GM18867 (cell line): ENCODE measurements around the gene C20orf204.

Source experiments
- ATAC-seq: cut with Tn5 transposase; IDR thresholded peaks from one replicate; pipeline ENCODE4 v1.9.1; 2021; ENCODE audit warnings: mild to moderate bottlenecking, moderate library complexity; ENCODE audit not compliant: unreplicated experiment

C20orf204 gene

DNA sequence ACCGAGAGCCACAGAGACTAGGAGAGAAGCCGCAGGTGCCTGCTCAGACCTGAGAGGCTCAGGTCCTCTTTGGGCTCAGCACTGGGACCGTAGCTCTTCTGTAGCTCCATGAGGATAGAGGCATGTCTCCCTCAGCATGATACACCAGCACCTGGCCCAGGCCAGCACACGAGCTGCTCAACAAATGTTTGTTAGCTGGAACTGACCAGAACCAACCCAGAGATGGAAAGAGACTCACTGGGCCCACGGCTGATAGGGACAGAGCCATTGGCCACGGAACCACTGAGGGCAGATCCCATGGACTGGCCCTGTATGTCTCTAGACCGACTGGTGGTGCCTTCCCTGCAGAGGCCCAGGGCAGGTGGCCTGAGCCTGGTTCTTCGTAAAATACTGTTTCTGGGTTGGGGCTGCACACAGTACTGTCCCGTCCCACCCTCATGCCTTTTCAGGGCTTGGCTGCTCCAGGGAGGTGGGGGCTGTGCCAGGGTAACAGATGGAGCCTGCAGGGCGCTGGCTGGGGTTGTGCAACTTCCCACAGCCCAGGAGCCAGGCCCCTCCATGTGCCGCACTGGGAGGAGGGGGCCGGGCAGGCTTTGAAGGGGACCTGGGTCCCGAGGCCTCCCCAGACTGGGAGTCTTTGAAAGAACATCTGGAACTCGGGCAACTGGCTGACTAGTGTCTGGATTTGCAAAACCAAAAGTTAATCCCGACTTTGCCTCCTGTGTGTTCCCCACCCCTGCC lies 5.2 kb downstream of the C20orf204 start:
- ATAC-seq, result no peak

DNA sequence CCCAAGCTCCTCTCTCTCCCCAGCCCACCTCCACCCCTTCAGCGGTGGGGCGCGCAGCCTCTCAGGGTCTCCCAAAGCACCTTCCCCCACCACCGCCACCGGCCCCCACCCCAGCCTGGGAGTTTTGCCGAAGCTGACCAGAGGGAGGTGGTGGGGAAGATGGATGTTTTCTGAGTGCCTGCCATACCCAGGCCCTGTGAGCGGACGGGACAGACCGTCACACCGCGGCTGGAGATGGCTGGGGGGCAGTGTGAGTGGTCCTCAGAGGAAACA lies 5.7 kb downstream of the C20orf204 start:
- ATAC-seq, result no peak

DNA sequence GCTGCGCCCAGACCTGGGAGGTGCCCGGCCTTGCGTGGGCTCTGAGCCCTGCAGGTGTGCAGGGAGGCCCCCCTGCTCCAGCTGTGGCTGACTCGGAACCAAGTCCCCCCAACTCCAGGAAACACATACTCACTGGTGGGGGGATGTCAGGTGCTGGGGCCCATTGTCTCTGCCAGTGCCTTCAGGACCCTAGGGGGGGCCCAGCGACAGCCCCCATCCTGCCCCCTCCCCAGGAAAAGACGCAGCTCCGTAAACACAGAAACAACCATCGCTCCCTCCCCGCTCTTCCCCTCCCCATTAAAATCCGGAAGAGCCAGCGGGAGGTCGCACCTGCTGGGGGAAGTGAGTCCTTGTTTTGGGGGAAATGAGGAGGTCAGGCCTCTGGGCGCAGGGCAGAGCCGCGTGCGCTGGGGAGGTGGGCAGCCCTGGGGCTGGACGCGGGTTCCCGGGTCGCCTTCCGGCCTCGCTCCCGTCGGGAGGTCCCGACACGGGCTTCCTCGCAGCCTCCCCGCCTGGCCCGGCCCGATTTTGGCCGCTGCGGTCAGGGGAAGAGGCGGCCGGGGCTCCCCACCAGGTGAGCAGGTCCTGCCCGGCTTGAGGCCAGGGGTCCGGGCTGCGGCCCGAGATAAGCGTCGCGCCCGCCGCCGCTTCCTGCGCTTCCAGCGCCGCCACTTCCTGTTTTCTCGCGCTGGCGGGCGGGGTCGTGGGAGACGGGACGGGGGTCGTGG lies 6.2 kb downstream of the C20orf204 start:
- no peak for ATAC-seq

DNA sequence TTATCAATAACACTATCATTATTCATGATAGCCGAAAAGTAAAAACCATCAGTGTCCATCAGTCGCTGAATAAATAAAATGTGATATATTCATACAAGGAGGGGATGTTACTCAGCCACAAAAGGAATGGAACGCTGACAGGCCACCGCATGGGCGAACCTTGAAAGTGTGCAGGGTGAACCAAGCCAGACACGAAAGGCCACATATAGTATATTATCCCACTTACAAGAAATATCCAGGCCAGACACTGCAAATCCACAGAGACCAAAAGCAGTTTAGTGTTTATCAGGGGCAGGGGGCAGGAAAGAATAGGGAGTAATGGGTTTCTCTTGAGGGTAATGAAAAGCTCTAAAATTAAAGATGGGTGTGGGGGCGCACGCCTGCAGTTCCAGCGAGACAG lies 7.8 kb downstream of the C20orf204 start:
- ATAC-seq, result no peak

DNA sequence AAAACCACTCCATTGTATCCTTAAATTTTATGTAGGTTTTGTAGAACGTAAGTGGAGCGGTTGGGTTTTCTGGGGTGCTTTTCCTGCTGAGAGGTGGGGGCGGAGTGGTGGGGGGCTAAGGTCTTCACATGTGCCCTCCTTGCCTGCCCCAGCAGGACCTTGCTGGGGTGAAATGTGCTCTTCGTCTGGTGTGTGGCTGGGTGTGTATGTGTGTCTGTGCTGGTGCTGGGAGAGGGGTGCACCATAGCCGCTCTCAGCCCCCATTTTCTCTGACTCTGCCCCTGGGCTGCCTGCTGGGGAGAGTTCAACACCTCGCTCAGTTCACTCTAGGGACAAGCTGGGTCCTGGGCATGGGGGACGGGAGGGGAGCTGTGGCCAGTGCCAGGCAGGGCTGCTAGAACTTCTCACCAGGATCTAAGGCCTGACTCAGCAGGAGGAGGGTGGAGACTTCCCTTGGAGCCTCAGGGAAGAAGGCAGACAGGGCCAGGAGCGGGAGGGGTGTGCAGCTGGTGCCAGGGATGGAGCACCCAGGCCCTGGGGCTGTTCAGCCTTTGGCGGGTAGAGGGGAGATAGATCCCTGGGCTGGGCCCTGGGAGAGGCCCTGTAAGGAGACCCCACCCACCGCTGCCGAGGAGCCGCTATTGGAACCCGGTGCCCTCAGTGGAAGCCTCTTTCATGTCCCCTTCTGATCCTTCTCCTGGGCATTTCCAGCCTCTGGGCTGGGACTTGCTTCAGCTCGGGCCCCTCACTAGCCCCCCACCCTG lies 8.7 kb downstream of the C20orf204 start:
- no peak for ATAC-seq

DNA sequence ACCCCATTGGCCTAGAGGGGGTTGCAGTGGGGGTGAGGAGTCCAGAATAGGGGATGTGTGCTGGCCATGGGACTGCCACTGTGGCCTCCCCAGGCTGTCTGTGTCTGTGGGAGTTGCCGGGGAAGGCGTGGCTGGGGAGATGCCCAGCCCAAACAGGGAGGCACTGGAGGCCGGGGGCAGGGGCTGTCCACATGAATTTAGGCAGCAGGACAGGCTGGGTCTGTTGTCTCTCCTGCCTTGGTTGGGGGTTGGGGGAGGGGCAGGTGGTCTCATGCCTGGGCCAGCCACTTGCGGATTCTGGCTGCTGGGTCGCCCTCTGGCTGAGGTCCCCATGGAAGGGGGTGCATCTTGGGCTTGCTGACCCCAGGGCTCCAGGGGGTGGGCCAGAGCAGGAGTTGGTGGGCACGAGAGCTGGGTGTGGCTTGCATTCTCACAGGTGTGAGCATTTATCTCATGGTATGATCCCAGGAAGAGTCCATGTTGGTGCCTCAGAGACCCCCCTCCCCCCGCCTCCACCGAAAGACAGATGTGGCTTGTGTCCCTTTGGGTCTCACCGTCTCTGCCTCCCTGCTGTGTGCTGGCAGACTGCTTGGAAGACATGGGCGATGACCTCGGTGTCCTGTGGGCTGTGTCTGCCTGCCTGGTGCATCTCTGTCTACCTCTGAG lies 9.5 kb downstream of the C20orf204 start:
- no peak for ATAC-seq

DNA sequence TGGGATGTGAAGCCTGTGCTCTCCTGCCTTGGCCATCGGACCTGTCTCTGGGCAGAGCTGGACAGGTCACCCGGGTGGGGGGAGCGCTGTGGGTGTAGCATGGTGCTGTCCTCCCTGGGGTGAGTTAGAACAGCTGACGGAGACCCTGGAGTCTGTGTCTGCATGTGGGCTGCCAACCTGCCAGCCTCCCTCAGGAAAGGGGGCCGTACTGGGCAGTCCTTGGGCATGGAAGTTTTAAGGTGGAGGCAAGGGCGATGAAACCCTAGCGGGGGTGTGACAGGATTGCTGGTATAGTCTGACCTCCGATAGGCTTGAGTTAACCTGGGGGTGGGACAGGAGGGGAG lies 11.0 kb downstream of the C20orf204 start:
- ATAC-seq, result no peak

DNA sequence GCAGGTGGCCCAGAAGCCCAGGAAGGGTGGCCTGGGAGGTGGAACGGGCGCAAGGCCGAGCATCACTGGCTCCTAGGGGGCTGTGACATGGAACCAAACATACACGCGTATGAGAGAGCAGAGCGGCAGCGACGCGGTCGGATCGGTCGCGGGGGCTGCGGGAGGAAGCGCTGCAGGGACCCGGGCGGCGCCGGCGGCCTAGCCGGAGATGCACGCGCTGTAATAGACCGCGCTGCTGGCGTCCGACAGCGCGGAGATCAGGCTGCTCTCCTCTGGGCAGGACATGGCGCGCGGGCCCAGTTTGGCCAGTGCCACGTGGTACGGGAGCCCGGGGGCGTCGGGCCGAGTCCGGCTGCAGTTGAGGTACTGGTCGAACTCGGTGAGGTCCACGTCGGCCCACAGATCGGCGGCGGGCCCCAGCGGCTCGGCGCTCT lies 12.0 kb downstream of the C20orf204 start:
- no peak for ATAC-seq

DNA sequence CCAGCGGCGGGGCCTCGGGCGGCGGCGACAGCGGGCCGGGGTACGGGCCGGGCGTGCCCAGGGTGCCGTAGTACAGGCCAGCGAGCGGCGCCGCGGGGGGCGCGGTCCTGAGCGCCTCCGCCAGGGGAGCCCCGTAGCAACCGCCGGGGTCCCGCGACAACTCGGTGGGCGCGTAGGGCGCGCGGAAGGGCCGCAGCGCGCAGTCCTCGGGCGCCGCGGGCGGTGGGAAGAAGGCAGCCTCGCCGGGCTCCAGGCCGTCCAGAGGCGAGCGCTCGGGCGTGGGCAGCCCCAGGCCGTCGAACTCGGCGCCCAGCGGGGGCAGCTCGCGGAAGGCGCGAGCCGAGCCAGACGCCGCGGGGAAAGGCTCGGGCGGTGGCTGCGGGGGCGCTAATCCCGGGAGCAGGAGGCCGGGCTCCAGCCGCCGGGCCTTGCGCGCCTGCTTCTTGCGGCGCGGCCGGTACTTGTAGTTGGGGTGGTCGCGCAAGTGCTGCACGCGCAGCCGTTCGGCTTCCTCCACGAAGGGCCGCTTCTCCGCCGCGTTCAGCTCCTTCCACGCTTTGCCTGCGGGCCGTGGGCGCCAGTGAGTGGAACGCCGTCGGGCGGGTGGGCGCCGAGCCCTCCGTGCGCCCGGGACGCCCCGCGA lies 12.5 kb downstream of the C20orf204 start:
- no peak for ATAC-seq

DNA sequence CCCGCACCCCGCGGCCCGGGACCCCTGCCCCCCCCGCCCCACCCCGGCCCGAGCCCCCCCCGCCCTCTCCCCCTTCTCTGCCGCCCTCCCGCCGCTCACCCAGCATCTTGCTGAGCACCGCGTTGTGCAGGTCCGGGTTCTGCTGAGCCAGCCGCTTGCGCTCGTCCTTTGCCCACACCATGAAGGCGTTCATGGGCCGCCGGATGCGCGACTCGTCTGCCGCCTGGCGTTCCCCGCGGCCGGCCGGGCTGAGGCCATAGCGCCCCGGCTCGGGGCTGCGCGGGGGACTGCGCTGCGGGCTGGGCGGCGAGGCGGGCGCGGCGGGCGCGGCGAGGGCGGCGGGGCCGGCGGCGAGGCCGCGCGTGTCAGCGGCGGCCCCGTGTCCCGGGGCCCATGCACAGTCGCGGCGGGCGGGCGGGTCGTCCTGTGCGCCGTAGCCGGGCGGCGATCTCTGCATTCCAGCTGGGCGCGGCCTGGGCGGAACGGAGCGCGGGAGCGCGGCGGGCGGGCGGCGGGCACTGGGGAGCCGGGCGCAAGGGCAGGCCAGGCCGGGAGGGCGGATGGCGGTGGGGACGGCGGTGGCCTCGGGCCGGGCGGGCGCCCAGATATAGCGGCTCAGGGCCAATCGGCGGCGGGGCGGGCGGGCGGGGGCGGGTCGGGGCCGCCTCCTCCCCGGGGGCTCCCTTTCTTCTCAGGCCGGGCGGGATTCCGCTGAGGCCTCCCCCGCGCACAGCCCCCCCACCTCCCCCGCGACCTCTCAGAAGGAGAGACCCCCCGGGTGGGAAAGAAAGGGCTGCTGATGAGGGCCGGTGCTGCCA lies 13.3 kb downstream of the C20orf204 start, which contains the start of gene SOX18:
SOX18 (minus strand) TSS at position 580 of the 818 bp plus-strand sequence; CDS start at position 457, 123 bp downstream.
- no peak for ATAC-seq

DNA sequence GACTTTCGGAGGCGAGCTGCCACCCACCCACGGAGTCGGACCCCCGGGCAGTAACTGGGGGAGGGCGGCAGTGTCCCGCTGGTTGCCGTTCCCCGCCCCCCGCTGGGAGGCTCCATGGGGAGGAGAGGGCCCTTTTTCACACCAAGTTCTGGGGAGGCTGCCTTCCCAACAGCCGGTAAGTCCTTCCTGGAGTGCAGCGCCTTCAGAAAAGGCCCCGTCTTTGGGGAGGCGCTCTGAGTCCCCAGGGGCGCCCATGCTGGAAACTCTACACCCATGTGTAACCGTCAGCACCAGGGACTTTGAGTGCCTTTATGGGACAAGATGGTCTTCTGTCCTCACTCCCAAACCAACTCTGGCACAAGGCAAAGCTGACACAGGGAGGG lies 13.9 kb downstream of the C20orf204 start:
- ATAC-seq, result no peak

DNA sequence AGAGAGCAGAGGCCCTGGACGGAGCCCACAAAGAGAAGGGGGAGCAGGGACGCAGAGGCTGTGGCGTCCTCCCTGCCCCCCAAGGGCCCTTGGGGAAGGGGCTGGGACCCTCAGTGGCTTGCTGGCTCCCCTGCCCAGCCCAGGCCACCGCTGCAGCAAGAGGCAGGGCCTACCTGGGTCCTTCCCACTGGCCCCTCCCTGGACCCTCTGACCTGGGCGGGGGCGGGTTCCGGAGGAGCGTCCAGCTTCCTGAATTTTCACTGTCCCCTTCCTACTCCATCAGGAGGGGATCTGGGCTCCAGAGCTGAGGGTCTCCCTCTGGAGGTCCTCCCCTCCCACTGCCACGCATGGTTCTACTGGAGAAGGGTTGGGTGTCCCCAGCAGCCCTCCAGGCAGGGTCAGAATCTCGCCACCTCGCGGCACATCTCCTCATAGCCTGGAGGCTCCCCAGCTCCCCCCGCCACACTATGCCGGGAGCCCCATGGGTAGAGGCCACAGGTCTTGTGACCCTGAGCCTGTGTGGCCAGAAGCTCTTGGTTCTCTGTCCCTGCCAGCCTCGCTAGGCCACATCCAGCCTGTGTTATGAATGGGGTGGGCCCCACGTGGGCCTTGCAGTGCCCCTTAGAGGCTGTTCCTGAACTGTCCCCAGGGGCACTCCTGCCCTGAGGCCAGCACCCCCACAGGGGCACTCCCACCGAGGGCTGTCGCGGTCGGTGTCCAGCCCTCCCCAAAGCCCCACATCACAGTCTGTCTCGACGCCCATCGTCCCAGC lies 14.5 kb downstream of the C20orf204 start:
- no peak for ATAC-seq

DNA sequence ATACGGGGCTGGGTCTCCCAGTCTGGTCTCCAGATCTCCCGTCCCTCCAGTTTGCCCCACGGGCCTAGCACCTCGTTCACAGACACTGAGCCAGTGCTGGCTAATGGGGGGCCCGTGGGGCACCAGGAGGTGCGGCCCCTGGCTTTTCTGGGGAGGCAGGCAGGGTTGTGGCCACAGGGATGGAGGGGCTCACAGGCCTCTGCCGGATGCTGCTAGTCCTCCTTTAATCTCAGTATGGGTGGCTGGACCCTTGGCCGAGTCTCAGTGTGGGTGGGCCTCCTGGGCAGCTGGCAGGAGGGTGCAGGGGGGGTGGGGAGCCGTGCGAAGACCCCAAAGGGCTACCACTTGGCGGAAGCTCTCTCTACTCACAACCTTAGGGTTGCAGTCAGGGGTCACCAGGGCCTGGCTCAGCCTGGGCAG lies 15.1 kb downstream of the C20orf204 start:
- no peak for ATAC-seq

DNA sequence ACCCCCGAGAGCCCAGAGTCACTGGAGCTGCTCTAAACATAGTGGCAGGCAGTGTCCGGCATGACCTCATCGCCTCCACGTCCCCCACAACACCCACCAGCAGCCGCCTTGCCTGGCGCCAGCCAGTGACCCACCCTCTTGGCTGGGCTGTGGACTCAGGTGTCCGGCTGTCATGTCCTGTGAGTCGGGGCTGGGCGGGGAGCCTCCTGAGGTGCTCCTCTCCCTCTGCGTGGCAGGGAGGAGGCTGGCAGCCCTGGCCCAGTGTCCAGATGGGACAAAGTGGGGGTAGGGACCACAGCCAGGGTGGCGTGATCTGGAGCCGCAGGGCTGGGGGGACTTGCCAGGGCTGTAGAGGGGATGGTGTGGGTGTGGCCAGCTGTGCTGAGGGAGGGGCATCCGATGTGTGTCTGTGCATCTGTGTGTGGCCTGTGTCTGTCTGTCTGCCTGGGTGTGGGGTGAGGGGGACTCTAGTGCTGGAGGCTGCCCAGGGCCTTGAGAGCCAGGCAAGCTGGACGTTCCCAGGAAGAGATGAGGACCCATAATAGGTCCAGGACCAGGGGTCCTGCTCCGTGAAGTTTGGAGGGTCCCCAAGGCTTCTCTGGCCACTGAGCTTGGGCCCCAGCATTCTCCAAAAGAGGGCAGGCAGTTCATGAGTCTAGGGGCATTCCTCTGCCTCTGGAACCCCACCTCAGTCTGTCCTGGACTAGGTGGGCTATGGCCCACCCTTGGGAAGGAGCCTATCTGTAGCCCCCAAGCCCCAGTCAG lies 15.8 kb downstream of the C20orf204 start:
- ATAC-seq, result no peak

DNA sequence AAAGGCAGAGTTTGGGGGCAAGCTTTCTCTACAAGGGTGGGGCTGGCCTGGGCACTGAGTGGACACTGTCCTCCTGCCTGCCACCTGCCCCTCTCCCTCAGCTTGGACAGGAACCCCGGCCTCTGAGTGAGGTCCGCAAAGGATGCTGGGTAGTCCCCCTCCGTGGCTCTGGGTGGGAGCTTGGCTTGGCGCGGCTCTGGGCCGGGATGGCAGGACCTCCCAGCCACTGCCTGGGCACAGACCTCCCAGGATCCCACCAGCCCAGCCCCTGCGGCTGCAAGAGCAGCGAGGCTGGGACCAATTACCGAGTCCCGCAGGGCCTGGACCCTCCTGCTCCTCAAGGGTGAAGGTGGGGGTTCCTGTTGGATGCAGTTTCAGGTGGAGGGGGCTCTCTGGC lies 16.3 kb downstream of the C20orf204 start:
- no peak for ATAC-seq

DNA sequence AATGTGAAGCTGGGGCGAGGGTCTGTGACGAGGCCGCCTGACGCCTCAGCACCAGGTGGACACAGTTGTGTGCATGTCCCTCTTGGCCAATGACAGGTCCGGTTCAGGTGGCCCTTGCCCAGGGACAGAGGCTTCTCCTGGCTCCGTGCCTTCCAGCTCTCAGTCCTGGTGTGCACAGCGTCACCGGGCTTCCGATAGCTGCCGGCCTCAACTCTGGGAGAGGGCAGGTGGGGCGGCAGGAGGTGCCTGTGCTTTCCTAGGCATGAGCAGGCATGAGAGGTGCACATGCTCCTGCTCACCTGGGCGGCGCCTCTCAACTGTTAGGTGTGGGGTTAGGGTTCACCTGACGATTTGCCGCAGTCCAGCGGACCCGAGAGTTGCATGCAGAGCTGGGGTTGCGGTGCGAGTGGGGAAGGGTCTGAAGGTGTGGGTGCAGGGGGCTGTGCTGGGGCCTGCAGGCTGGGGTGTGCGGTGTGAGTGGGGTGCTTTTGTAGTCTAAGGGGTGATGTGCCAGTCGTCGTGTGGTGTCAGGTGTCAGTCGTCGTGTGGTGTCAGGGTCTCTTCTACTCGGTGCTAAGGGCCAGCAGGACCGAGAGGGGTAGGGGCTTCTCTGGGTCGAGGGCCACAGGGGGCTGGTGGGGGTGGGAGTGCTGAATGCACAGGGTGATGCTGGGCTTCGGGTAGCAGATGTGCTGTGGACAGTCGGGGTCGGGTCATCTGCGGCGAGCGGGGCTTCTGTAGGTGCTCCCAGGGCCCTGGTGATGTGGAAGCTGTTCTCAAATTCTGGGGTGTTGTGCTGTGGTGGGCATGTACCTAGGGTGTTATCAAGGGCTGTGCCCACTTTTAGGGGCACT lies 17.2 kb downstream of the C20orf204 start:
- ATAC-seq, result no peak

DNA sequence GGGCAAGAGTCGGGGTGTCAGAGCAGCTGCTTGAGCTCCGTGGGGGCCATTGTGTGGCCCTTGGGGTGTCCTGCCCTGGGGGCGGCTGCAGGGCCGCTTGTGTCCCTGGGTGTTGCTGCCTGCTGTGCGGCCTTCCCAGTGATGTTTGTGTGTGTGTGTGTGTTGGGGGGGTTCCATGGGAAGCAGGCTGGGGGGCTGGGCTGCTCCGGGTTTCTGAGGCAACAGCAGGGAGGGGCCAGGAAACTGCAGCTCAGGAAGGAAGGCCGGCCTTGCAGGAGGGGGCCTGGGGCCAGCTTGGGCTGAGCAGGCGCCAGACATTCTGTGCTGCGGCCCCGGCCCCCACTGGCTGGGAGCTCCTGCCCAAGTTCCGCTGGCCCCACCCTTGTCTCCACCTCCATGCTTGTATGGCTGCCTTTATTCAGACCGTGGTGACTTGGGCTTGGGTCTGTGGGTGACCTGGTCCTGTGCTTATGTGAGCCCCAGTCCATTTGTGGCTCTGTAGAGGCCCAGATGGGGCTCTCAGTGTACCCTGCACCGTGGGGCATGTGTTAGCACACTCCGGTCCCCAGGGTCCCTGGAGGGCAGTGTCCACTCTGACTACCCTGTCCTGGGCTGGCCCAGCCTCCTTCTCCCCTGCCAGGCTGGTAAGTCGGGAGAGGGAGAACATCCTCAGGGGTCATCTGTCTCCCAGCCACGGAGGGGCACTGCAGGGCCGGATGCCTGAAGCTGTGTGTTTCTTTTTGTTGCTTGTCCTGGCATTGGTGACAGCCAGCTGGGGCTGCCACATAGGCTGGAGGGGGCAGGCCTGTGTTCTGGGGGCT lies 18.1 kb downstream of the C20orf204 start:
- no peak for ATAC-seq
